HG03280 (cell line): ENCODE measurements around the gene ACVR1.
A peak's percentile ranks its signal among the peaks of the same experiment; 100 is the strongest.
"Not testable (repeated sequence)": the region's sequence is repeated elsewhere in the genome, so short reads cannot be mapped to it uniquely, and the experiment has no call there.

Experiments used
- ATAC-seq: cut with Tn5 transposase; IDR thresholded peaks from one replicate; pipeline ENCODE4 v1.9.1; 2021; ENCODE audit warnings: mild to moderate bottlenecking, moderate library complexity; ENCODE audit not compliant: unreplicated experiment

ACVR1 gene

GRCh38 chr2:157894694-157895435 is 18.7 kb upstream of the ACVR1 start:
- no peak for ATAC-seq

- ATAC-seq, result no peak
These were observed 17.5 kb upstream of the ACVR1 start for GRCh38 chr2:157893611-157894010.

GRCh38 chr2:157891643-157892041 is 15.5 kb upstream of the ACVR1 start:
- ATAC-seq, result no peak

GRCh38 chr2:157890969-157891642 is 15.0 kb upstream of the ACVR1 start:
- ATAC-seq, result no peak

- no peak for ATAC-seq
These were observed 11.8 kb upstream of the ACVR1 start for GRCh38 chr2:157887946-157888345.

- not testable (repeated sequence) for ATAC-seq
These were observed 8.4 kb upstream of the ACVR1 start for GRCh38 chr2:157884533-157884932.

- no peak for ATAC-seq
These were observed 4.8 kb upstream of the ACVR1 start for GRCh38 chr2:157880927-157881326.

GRCh38 chr2:157877761-157878400 is 1.8 kb upstream of the ACVR1 start:
- no peak for ATAC-seq

- ATAC-seq, result no peak
These were observed 632 bp upstream of the ACVR1 start for GRCh38 chr2:157876786-157877138.

- ATAC-seq, result peak; percentile 53
These were observed 477 bp downstream of the ACVR1 start for GRCh38 chr2:157875641-157876065.

- no peak for ATAC-seq
These were observed 1.0 kb downstream of the ACVR1 start for GRCh38 chr2:157874997-157875640.

GRCh38 chr2:157874348-157874747 is 1.8 kb downstream of the ACVR1 start:
- ATAC-seq, result no peak

- no peak for ATAC-seq
These were observed 3.3 kb downstream of the ACVR1 start for GRCh38 chr2:157872791-157873190.

GRCh38 chr2:157871415-157871814 is 4.7 kb downstream of the ACVR1 start:
- ATAC-seq, result no peak

- ATAC-seq, result no peak
These were observed 7.1 kb downstream of the ACVR1 start for GRCh38 chr2:157868993-157869392.

GRCh38 chr2:157867703-157868102 is 8.4 kb downstream of the ACVR1 start:
- no peak for ATAC-seq

- ATAC-seq, result no peak
These were observed 9.2 kb downstream of the ACVR1 start for GRCh38 chr2:157866666-157867642.

- ATAC-seq, result no peak
These were observed 9.9 kb downstream of the ACVR1 start for GRCh38 chr2:157866202-157866601.

GRCh38 chr2:157864857-157865430 is 11.2 kb downstream of the ACVR1 start:
- ATAC-seq, result no peak

- no peak for ATAC-seq
These were observed 17.3 kb downstream of the ACVR1 start for GRCh38 chr2:157858846-157859245.
